HCT116 (cell line): Measurements from ENCODE around the gene CRADD. TPM values are rescaled to one million over a fixed set of nuclear protein-coding genes. Genes with fewer than 3 reads are reported as not detected.

Source experiments
- ATAC-seq: fragments of 200-7000 bp; cut with Tn5 transposase; 2 replicates; pipeline ENCODE4 v1.9.1; 2020; ENCODE audit warnings: mild to moderate bottlenecking, moderate library complexity
- BruUV-seq: library from RNA; stranded (reverse); fragments of 400-500 nt; replicated peaks from 2 replicates; lab custom pipeline; 2021; lab: Mats Ljungman, UMichigan
- CTCF ChIA-PET: fragments of 300-600 bp; sonication (Branson Sonifier 250); formaldehyde crosslinking; loops from one replicate; lab custom pipeline; 2021; ENCODE audit warnings: antibody characterized with exemption; lab: Charles Lee
- POLR2A ChIA-PET: fragments of 300-600, 350-600 bp; sonication (Branson Sonifier 250); formaldehyde crosslinking; loops from one replicate; lab custom pipeline; 2021; ENCODE audit warnings: antibody characterized with exemption; lab: Charles Lee
- RAD21 ChIA-PET, 2 experiments: fragments of 300-600 bp; sonication (Branson Sonifier 250); formaldehyde crosslinking; loops; one replicate each; lab custom pipeline; 2023; ENCODE audit warnings: low total read pairs in 2 of 2; ENCODE audit not compliant: uncharacterized antibody in 2 of 2, unreplicated experiment in 2 of 2, low non-redundant PET in 1 of 2; lab: Charles Lee
- DNase-seq: peaks from one replicate; pipeline ENCODE4 v3.0.0-alpha.2; 2010; ENCODE audit warnings: low read depth, low spot score
- H2AFZ ChIP-seq: fragments of 200-600 bp; shearing (Covaris generic), sonication (generic); 2 replicates; pipeline ENCODE4 v1.6.1; 2017; ENCODE audit warnings: low read depth, mixed run types, mixed read lengths, antibody characterized with exemption, low read length; ENCODE audit not compliant: poor library complexity, severe bottlenecking
- H3K27ac ChIP-seq: 2 replicates; pipeline ENCODE4 v1.5.1; 2012; ENCODE audit warnings: low read depth, low read length
- H3K27me3 ChIP-seq: fragments of 200-600 bp; sonication (generic); 2 replicates; pipeline ENCODE4 v1.6.1; 2016; ENCODE audit warnings: mixed run types, low read length, mixed read lengths; ENCODE audit not compliant: insufficient read depth
- H3K36me3 ChIP-seq, 2 experiments: fragments of 200-500 bp in 1 of 2; fragments of 200-600 bp in 1 of 2; sonication (Bioruptor generic) in 1 of 2; sonication (generic) in 1 of 2; 2 replicates each; pipeline versions ENCODE4 v1.5.1 to v1.6.1; 2014 to 2016; ENCODE audit warnings: low read length in 2 of 2, inconsistent platforms in 1 of 2, mixed read lengths in 1 of 2, mixed run types in 1 of 2; ENCODE audit not compliant: insufficient read depth in 2 of 2, control insufficient read depth in 1 of 2
- H3K4me1 ChIP-seq, 2 experiments: fragments of 200-600 bp in 1 of 2; sonication (generic) in 1 of 2; 2 replicates each; pipeline versions ENCODE4 v1.5.1 to v1.6.1; 2012 to 2017; ENCODE audit warnings: low read length in 2 of 2, inconsistent platforms in 1 of 2, mild to moderate bottlenecking in 1 of 2, mixed read lengths in 1 of 2, mixed run types in 1 of 2, moderate library complexity in 1 of 2; ENCODE audit not compliant: insufficient read depth in 2 of 2, control insufficient read depth in 1 of 2
- H3K4me2 ChIP-seq: fragments of 200-600 bp; sonication (generic); 2 replicates; pipeline ENCODE4 v1.6.1; 2017; ENCODE audit warnings: mixed run types, low read length, mixed read lengths
- H3K4me3 ChIP-seq, 2 experiments: fragments of 200-600 bp in 1 of 2; sonication (generic) in 1 of 2; replicated peaks in 1 of 2; 2 replicates each; pipeline ENCODE4 v1.5.1; 2011 to 2016; ENCODE audit warnings: low read length in 2 of 2, control low read depth in 1 of 2, low read depth in 1 of 2, mild to moderate bottlenecking in 1 of 2, mixed read lengths in 1 of 2, mixed run types in 1 of 2
- H3K79me2 ChIP-seq: fragments of 200-600 bp; sonication (generic); 2 replicates; pipeline ENCODE4 v1.6.1; 2017; ENCODE audit warnings: mild to moderate bottlenecking, mixed run types, low read length, moderate library complexity, mixed read lengths; ENCODE audit not compliant: insufficient read depth
- H3K9ac ChIP-seq: fragments of 200-600 bp; sonication (generic); 2 replicates; pipeline ENCODE4 v1.6.1; 2016; ENCODE audit warnings: low read length, mixed read lengths
- H3K9me2 ChIP-seq: fragments of 200-600 bp; sonication (generic), shearing (Covaris generic); 2 replicates; pipeline ENCODE4 v1.6.1; 2017; ENCODE audit warnings: mixed run types, mild to moderate bottlenecking, moderate library complexity; ENCODE audit not compliant: insufficient read depth
- H3K9me3 ChIP-seq, 2 experiments: fragments of 200-500 bp in 1 of 2; fragments of 200-600 bp in 1 of 2; sonication (Bioruptor generic) in 1 of 2; sonication (generic) in 1 of 2; 2 replicates each; pipeline ENCODE4 v1.6.1; 2014 to 2017; ENCODE audit warnings: low read length in 2 of 2, mixed read lengths in 2 of 2, inconsistent platforms in 1 of 2, low read depth in 1 of 2, mild to moderate bottlenecking in 1 of 2, mixed run types in 1 of 2, moderate library complexity in 1 of 2; ENCODE audit not compliant: control insufficient read depth in 1 of 2, insufficient read depth in 1 of 2
- H4K20me1 ChIP-seq: fragments of 200-600 bp; sonication (generic), shearing (Covaris generic); 2 replicates; pipeline ENCODE4 v1.6.1; 2017; ENCODE audit warnings: mixed run types, mild to moderate bottlenecking, moderate library complexity; ENCODE audit not compliant: insufficient read depth
- CBX3 ChIP-seq: IDR thresholded peaks from 2 replicates; pipeline ENCODE4 v1.6.1; 2012; ENCODE audit warnings: low read depth
- CTCF ChIP-seq, 3 experiments: fragments of 200-600 bp in 1 of 3; sonication (generic) in 1 of 3; IDR thresholded peaks in 2 of 3; conservative IDR thresholded peaks in 1 of 3; 2 replicates each; pipeline ENCODE4 v1.5.1; 2012 to 2017; ENCODE audit warnings: low read depth in 2 of 3, low read length in 2 of 3, antibody characterized with exemption in 1 of 3, borderline replicate concordance in 1 of 3, control low read depth in 1 of 3, mild to moderate bottlenecking in 1 of 3, mixed read lengths in 1 of 3, mixed run types in 1 of 3, moderate library complexity in 1 of 3; ENCODE audit not compliant: insufficient read depth in 1 of 3
- EGR1 ChIP-seq: IDR thresholded peaks from 2 replicates; pipeline ENCODE4 v1.6.1; 2012; ENCODE audit warnings: low read depth
- ELF1 ChIP-seq: IDR thresholded peaks from 2 replicates; pipeline ENCODE4 v1.6.1; 2012; ENCODE audit warnings: low read depth, borderline replicate concordance
- EZH2 ChIP-seq: fragments of 200-600 bp; sonication (generic); IDR thresholded peaks from 2 replicates; pipeline ENCODE4 v1.6.1; 2017; ENCODE audit warnings: antibody characterized with exemption, mixed run types
- FOSL1 ChIP-seq: IDR thresholded peaks from 2 replicates; pipeline ENCODE4 v1.6.1; 2012; ENCODE audit warnings: low read depth
- POLR2A ChIP-seq: IDR thresholded peaks from 2 replicates; pipeline ENCODE4 v1.7.0; 2011; ENCODE audit warnings: borderline replicate concordance; ENCODE audit not compliant: insufficient read depth, insufficient read length; ENCODE audit errors: extremely low read depth
- POLR2AphosphoS5 ChIP-seq: IDR thresholded peaks from 2 replicates; pipeline ENCODE4 v1.6.1; 2011; ENCODE audit warnings: mild to moderate bottlenecking, low read depth, low read length, moderate library complexity
- RAD21 ChIP-seq: IDR thresholded peaks from 2 replicates; pipeline ENCODE4 v1.6.1; 2012; ENCODE audit warnings: low read depth, mild to moderate bottlenecking
- YY1 ChIP-seq: IDR thresholded peaks from 2 replicates; pipeline ENCODE4 v1.6.1; 2011; ENCODE audit warnings: low read length, low read depth, moderate library complexity, mild to moderate bottlenecking; ENCODE audit not compliant: insufficient replicate concordance; ENCODE audit errors: extremely low read depth
- ZFX ChIP-seq: fragments of 450-650 bp; IDR thresholded peaks from 2 replicates; pipeline ENCODE4 v1.6.1; 2017
- ZNF274 ChIP-seq: fragments of 200-500 bp; sonication (Bioruptor generic); IDR thresholded peaks from 2 replicates; pipeline ENCODE4 v1.6.1; 2014; ENCODE audit warnings: mild to moderate bottlenecking, low read depth, low read length, inconsistent platforms
- intact Hi-C: fragments of 100-400 bp; cut with micrococcal nuclease; formaldehyde crosslinking; loops from 2 replicates; pipeline ENCODE4 v1.10.0; 2022
- total RNA-seq: library from RNA; stranded (reverse); gene quantifications from one replicate; pipeline ENCODE4 v1.2.1, GENCODE V29; 2021; ENCODE audit not compliant: unreplicated experiment
- TF ChIP-seq, protein P1 (sequence below): IDR thresholded peaks from 2 replicates; pipeline ENCODE4 v1.6.1; 2012
- TF ChIP-seq, protein P2 (sequence below): IDR thresholded peaks from 2 replicates; pipeline ENCODE4 v1.6.1; 2012; ENCODE audit warnings: low read depth
- TF ChIP-seq, protein P3 (sequence below): IDR thresholded peaks from 2 replicates; pipeline ENCODE4 v1.6.1; 2012

CRADD gene
- total RNA-seq, 1 experiment from 2014 or later: 12.2 TPM

- intact Hi-C loops: no loop called here
- Histone ChIP-seq H3K36me3 (no peaks in the 10 kb centered on the region), H2AFZ (no peak overlapping the region), H3K4me3 (no peak overlapping the region), H3K4me2 (no peak overlapping the region), H3K79me2 (no peaks in the 10 kb centered on the region), H3K27me3 (no peaks in the 10 kb centered on the region), H3K4me1 (no peaks in the 10 kb centered on the region), H3K9ac (no peak overlapping the region), H3K9me2 (no peaks in the 10 kb centered on the region), H4K20me1 (no peaks in the 10 kb centered on the region), H3K9me3 (peaks cover 0 to 6% of the 10 kb centered on the region in 2 experiments; a peak in 1 of 4 replicates), H3K27ac (no peak overlapping the region)
- POLR2A ChIA-PET: no interaction called here
- CTCF ChIA-PET: no interaction called here
- TF ChIP-seq ZFX (no peak), YY1 (no peak), EGR1 (no peak), ZNF274 (no peak), CBX3 (no peak), POLR2A (no peak), POLR2AphosphoS5 (no peak)
- TF ChIP-seq, protein P1, sequence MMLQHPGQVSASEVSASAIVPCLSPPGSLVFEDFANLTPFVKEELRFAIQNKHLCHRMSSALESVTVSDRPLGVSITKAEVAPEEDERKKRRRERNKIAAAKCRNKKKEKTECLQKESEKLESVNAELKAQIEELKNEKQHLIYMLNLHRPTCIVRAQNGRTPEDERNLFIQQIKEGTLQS: no peak
- DNase-seq (no peak), ATAC-seq (no peak)
- RAD21 ChIA-PET: no interaction called here
- no TSS peak for BruUV-seq
Observed at GRCh38 chr12:93668919-93669418, 8.2 kb upstream of the CRADD start.

DNA sequence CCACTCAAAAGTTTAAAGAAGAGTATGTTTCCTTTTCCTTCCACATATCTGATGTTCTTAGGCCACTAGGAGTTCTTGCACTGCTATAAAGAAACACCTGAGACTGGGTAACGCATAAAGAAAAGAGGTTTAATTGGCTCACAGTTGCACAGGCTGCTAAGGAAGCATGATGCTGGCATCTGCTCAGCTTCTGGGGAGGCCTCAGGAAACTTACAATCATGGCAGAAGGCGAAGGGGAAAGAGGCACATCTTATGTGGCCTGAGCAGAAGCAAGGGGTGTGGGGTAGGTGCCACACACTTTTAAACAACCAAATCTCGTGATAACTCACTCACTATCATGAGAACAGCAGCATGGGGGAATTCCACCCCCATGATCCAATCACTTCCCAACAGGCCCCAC, 7.7 kb upstream of the CRADD start:
- Histone ChIP-seq H3K9me3 (peaks cover 0 to 6% of the 10 kb centered on the region in 2 experiments; a peak in 1 of 4 replicates), H3K27me3 (no peaks in the 10 kb centered on the region), H3K9ac (no peak overlapping the region), H3K27ac (no peak overlapping the region), H4K20me1 (no peaks in the 10 kb centered on the region), H3K4me2 (no peak overlapping the region), H3K4me1 (no peaks in the 10 kb centered on the region), H3K4me3 (no peak overlapping the region), H2AFZ (no peak overlapping the region), H3K36me3 (no peaks in the 10 kb centered on the region), H3K9me2 (no peaks in the 10 kb centered on the region), H3K79me2 (no peaks in the 10 kb centered on the region)
- POLR2A ChIA-PET: no interaction called here
- RAD21 ChIA-PET: no interaction called here
- BruUV-seq: no TSS peak
- intact Hi-C loops: no loop called here
- ATAC-seq (no peak), DNase-seq (no peak)
- CTCF ChIA-PET: no interaction called here
- TF ChIP-seq, protein P2, sequence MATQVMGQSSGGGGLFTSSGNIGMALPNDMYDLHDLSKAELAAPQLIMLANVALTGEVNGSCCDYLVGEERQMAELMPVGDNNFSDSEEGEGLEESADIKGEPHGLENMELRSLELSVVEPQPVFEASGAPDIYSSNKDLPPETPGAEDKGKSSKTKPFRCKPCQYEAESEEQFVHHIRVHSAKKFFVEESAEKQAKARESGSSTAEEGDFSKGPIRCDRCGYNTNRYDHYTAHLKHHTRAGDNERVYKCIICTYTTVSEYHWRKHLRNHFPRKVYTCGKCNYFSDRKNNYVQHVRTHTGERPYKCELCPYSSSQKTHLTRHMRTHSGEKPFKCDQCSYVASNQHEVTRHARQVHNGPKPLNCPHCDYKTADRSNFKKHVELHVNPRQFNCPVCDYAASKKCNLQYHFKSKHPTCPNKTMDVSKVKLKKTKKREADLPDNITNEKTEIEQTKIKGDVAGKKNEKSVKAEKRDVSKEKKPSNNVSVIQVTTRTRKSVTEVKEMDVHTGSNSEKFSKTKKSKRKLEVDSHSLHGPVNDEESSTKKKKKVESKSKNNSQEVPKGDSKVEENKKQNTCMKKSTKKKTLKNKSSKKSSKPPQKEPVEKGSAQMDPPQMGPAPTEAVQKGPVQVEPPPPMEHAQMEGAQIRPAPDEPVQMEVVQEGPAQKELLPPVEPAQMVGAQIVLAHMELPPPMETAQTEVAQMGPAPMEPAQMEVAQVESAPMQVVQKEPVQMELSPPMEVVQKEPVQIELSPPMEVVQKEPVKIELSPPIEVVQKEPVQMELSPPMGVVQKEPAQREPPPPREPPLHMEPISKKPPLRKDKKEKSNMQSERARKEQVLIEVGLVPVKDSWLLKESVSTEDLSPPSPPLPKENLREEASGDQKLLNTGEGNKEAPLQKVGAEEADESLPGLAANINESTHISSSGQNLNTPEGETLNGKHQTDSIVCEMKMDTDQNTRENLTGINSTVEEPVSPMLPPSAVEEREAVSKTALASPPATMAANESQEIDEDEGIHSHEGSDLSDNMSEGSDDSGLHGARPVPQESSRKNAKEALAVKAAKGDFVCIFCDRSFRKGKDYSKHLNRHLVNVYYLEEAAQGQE: no peak
- TF ChIP-seq EZH2 (no peak), RAD21 (no peak), POLR2A (no peak), FOSL1 (no peak), ELF1 (no peak), CTCF (IDR thresholded peaks at IDR 0.05 in 2 of 3, conservative IDR thresholded peaks at IDR 0.05 in 1 of 3; ENCODE audit: borderline replicate concordance in 1 of 3, insufficient read depth in 1 of 3, low read depth in 2 of 3, low read length in 2 of 3) (no peak)
- TF ChIP-seq, protein P3, sequence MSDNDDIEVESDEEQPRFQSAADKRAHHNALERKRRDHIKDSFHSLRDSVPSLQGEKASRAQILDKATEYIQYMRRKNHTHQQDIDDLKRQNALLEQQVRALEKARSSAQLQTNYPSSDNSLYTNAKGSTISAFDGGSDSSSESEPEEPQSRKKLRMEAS: no peak
- TF ChIP-seq, protein P1: no peak
